Fibroblast of the aortic adventitia (primary cell): ENCODE measurements around the gene OSBPL5. TPM values are rescaled to one million over a fixed set of nuclear protein-coding genes. Genes with fewer than 3 reads are reported as not detected.

ENCODE experiments used
- DNase-seq: peaks from one replicate; pipeline ENCODE4 v3.0.0-alpha.2; 2010; ENCODE audit warnings: low read depth
- H3K4me3 ChIP-seq: 2 replicates; pipeline ENCODE4 v1.5.1; 2011; ENCODE audit warnings: low read depth, mild to moderate bottlenecking, control low read depth, low read length, moderate library complexity
- total RNA-seq: library from RNA; depleted of rRNA; stranded (reverse); fragments of >200 nt; gene quantifications from 2 replicates; pipeline ENCODE4 v1.2.3, GENCODE V29; 2012; ENCODE audit warnings: low replicate concordance
- TF ChIP-seq, protein P1 (sequence below): IDR thresholded peaks from 2 replicates; pipeline ENCODE4 v1.5.1; 2011; ENCODE audit warnings: mild to moderate bottlenecking, low read length, control low read depth, inconsistent platforms; ENCODE audit not compliant: insufficient read depth

Gene OSBPL5
- total RNA-seq, 1 donor = 24.8 TPM

DNA sequence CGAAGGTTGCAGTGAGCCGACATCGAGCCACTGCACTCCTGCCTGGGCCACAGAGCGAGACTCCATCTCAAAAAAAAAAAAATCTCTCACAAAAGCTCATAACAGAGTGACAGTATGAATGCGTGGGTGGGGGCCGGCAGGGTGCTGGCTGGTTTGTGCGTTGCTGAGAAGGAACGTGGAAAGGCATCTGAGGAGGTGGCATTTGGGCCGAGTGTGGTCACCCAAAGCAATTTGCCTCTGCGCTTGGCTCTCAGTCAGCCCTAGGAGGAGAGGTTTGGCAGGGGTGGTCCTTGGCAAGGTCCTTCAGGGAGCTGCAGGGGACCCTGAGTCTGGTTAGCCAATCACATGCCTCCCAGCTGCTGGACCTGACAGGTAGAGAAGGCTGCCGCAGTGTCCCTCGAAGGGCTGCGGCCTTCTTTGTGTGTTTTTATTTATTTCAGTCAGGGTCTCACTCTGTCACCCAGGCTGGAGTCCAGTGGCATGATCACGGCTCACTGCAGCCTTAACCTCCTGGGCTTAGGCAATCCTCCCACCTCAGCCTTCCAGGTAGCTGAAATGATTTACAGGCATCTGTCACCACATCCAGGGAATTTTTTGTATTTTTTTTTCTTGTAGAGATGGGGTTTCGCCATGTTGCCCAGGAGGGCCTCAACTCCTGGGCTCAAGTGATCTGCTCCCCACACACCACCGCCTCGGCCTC lies 23.5 kb upstream of the OSBPL5 start:
- TF ChIP-seq, protein P1, sequence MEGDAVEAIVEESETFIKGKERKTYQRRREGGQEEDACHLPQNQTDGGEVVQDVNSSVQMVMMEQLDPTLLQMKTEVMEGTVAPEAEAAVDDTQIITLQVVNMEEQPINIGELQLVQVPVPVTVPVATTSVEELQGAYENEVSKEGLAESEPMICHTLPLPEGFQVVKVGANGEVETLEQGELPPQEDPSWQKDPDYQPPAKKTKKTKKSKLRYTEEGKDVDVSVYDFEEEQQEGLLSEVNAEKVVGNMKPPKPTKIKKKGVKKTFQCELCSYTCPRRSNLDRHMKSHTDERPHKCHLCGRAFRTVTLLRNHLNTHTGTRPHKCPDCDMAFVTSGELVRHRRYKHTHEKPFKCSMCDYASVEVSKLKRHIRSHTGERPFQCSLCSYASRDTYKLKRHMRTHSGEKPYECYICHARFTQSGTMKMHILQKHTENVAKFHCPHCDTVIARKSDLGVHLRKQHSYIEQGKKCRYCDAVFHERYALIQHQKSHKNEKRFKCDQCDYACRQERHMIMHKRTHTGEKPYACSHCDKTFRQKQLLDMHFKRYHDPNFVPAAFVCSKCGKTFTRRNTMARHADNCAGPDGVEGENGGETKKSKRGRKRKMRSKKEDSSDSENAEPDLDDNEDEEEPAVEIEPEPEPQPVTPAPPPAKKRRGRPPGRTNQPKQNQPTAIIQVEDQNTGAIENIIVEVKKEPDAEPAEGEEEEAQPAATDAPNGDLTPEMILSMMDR = no peak
- no peak for DNase-seq
- H3K4me3 ChIP-seq = no peak overlapping the region

DNA sequence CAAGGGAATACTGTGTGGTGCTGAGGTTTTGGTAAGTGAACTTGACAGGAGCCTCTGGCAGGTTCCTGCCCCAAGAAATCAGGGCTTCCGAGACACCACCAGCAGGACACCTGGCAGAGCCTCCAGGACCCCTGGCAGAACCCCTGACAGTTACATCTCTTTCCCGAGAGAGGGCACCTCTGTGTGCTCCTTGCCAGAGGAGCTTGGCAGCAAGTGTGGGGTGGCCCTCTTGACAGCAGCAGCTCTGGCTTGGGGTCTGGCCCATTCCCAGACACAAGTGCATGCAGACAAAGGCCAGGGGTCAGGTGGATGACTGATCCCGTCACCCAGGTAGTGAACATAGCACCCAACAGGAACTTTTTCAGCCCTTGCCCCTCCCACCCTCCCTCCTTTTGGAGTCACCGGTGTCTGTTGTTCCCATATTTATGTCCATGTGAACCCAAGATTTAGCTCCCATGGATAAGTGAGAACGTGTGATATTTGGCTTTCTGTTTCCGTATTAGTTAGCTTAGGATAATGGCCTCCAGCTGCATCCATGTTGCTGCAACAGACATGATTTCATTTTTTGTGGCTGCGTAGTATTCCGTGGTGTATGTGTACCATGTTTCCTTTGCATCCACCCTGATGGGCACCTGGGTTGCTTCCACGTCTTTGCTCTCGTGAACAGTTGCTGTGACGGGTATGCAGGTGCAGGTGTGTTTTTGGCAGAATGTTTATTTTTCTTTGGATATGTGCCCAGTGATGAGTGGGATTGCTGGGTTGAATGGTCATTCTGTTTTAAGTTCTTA lies 21.2 kb upstream of the OSBPL5 start:
- H3K4me3 ChIP-seq = no peak overlapping the region
- TF ChIP-seq, protein P1 = no peak
- DNase-seq = no peak

DNA sequence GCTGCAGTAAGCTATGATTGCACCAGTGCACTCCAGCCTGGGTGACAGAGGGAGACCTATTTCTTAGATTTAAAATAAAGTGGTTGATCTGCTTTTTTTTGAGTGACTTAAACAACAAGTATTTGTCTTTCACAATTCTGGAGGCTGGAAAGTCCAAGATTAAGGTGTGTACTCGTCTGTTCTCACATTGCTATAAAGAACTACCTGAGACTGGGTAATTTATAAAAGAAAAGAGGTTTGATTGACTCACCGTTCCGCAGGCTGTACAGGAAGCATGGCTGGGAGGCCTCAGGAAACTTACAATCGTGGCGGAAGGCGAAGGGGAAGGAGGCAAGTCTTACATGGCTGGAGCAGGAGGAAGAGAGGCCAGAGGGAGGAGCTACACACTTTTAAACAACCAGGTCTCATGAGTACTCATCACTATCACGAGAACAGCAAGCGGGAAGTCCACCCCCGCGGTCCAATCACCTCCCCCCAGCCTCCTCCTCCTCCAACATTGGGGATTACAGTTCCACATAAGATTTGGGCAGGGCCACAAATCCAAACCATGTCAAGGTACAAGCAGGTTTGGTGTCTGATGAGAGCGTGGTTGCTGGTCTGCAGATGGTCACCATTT lies 19.7 kb upstream of the OSBPL5 start:
- H3K4me3 ChIP-seq = no peak overlapping the region
- TF ChIP-seq, protein P1 = no peak
- no peak for DNase-seq

DNA sequence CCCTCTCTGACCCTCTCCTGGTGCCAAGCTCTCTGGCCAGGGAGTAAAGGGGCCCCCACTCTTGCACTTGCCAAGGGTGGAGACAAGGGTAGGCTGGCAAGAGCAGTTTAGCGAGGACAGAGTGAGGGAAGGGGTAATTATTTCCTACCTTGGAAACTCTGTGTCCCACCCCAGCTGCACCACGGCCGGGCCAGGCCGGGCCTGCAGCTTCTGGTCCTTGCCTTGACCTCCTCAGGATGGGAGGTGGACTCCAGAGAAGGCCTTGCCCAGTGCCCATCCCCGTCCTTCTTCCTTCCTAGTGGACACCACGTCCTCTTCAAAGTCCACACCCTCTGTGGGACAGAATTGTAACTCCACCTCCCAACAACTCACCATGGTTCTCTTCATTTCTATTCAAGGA lies 18.4 kb upstream of the OSBPL5 start:
- no peak overlapping the region for H3K4me3 ChIP-seq
- TF ChIP-seq, protein P1 = no peak
- no peak for DNase-seq

DNA sequence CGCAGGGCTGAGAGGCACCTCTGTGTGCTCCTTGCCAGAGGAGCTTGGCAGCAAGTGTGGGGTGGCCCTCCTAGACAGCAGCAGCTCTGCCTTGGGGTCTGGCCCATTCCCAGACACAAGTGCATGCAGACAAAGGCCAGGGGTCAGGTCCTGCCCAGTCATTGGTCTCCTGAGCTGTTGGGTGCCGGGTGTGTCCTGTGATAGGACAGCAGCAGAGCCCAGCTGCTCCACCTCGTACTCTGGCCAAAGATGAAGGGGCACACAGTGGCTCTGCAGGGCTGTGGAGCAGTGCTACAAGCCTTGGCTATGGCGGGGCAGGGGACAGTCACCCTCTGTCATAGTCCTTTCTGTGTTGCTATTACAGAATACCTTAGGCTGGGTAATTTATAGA lies 17.3 kb upstream of the OSBPL5 start:
- TF ChIP-seq, protein P1 = no peak
- DNase-seq = no peak
- no peak overlapping the region for H3K4me3 ChIP-seq

DNA sequence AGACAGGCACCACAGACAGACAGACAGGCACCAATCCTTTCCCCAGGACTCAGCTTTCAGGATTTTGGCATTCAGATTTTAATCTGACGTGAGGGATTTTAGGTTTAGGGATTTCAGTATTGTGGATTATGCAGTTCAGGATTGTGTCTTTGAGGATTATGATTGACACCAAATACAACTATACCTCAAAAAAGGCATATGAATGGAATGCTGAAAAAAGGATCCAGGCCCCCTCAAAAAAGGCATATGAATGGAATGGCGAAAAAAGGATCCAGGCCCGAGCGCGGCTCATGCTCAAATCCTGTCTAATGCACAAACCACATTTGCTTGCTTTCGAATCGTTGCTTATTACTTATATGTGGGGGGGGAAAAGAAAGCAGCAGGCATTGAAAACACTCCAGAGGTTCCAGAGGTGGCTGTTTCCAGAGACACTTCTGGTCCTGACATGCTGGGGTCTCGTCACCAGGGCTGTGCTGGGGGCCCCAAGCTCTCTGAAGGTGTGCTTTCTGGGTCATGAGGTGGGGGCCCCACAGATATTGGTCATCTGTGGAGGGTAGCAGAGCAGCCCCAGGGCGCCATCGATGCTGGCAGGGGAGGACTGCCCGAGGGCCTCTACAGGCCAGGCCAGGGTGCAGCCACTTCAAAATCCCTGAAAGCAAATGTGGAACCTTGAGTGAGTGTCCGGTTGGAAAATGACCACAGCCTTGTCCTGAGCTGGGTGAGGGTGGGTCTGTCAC lies 16.8 kb upstream of the OSBPL5 start:
- DNase-seq = no peak
- H3K4me3 ChIP-seq = no peak overlapping the region
- TF ChIP-seq, protein P1 = no peak
